GM23338 (cell line): ENCODE results near the gene RPIA.

Experiments used
- CREB1 ChIP-seq: fragments of 250-450 bp; sonication (Bioruptor Pico); IDR thresholded peaks from 2 replicates; pipeline ENCODE4 v1.5.0; 2020; ENCODE audit warnings: low read depth, mild to moderate bottlenecking, moderate library complexity
- CTCF ChIP-seq, 2 experiments: fragments of 200-600 bp in 1 of 2; sonication (generic) in 1 of 2; conservative IDR thresholded peaks; 2 replicates each; pipeline versions ENCODE4 v1.5.1 to v1.6.1; 2016 to 2017; ENCODE audit warnings: antibody characterized with exemption in 2 of 2, low read depth in 2 of 2, mild to moderate bottlenecking in 2 of 2, moderate library complexity in 1 of 2
- ETS1 ChIP-seq: IDR thresholded peaks from 2 replicates; pipeline ENCODE4 v1.6.1; 2016; ENCODE audit warnings: antibody characterized with exemption
- EZH2 ChIP-seq: fragments of 200-600 bp; sonication (generic); IDR thresholded peaks from one replicate; pipeline ENCODE4 v1.8.0; 2017; ENCODE audit warnings: antibody characterized with exemption, mild to moderate bottlenecking, low read depth; ENCODE audit not compliant: unreplicated experiment
- EZH2phosphoT487 ChIP-seq: fragments of 200-600 bp; sonication (generic); IDR thresholded peaks from one replicate; pipeline ENCODE4 v1.8.1; 2018; ENCODE audit warnings: antibody characterized with exemption; ENCODE audit not compliant: unreplicated experiment
- JUNB ChIP-seq: IDR thresholded peaks from one replicate; pipeline ENCODE4 v1.6.1; 2016; ENCODE audit warnings: antibody characterized with exemption; ENCODE audit not compliant: unreplicated experiment
- NANOG ChIP-seq: IDR thresholded peaks from 2 replicates; pipeline ENCODE4 v1.6.1; 2016; ENCODE audit warnings: antibody characterized with exemption, borderline replicate concordance
- POLR2AphosphoS5 ChIP-seq: IDR thresholded peaks from 2 replicates; pipeline ENCODE4 v1.6.1; 2016; ENCODE audit warnings: antibody characterized with exemption, low read depth
- REST ChIP-seq: IDR thresholded peaks from one replicate; pipeline ENCODE4 v1.6.1; 2018; ENCODE audit warnings: antibody characterized with exemption; ENCODE audit not compliant: unreplicated experiment

- TF ChIP-seq EZH2 (no peak), POLR2AphosphoS5 (no peak), ETS1 (no peak), CTCF (conservative IDR thresholded peaks at IDR 0.05; ENCODE audit: low read depth in 2 of 2) (no peak), REST (no peak), JUNB (no peak), EZH2phosphoT487 (no peak), NANOG (no peak), CREB1 (CRISPR knock-in tag) (no peak)
Measured at GRCh38 chr2:88714667-88715066, 23.2 kb downstream of the RPIA start.
